Glutamatergic neuron (in vitro differentiated cells): ENCODE data around the gene TTC9B. TPM values are rescaled to one million over a fixed set of nuclear protein-coding genes. Genes with fewer than 3 reads are reported as not detected.

Experiments
- DNase-seq: peaks from one replicate; pipeline ENCODE4 v3.0.0; 2022
- H3K27ac Mint-ChIP-seq: one replicate; pipeline ENCODE4 v1.8.0; 2020; ENCODE audit warnings: mild to moderate bottlenecking, mixed read lengths, inconsistent platforms; ENCODE audit not compliant: unreplicated experiment
- H3K27me3 Mint-ChIP-seq: one replicate; pipeline ENCODE4 v1.8.0; 2020; ENCODE audit warnings: mild to moderate bottlenecking, moderate library complexity, mixed read lengths, inconsistent platforms; ENCODE audit not compliant: unreplicated experiment
- H3K36me3 Mint-ChIP-seq: one replicate; pipeline ENCODE4 v1.8.0; 2020; ENCODE audit warnings: mild to moderate bottlenecking, mixed read lengths, inconsistent platforms; ENCODE audit not compliant: unreplicated experiment
- H3K4me1 Mint-ChIP-seq: one replicate; pipeline ENCODE4 v1.8.0; 2020; ENCODE audit warnings: mild to moderate bottlenecking, low read depth, mixed read lengths, inconsistent platforms; ENCODE audit not compliant: unreplicated experiment
- H3K4me3 Mint-ChIP-seq: one replicate; pipeline ENCODE4 v1.8.0; 2020; ENCODE audit warnings: mild to moderate bottlenecking, mixed read lengths, inconsistent platforms; ENCODE audit not compliant: unreplicated experiment
- H3K9me3 Mint-ChIP-seq: one replicate; pipeline ENCODE4 v1.8.0; 2020; ENCODE audit warnings: mild to moderate bottlenecking, moderate library complexity, mixed read lengths, inconsistent platforms; ENCODE audit not compliant: unreplicated experiment
- CTCF ChIP-seq: fragments of 200-600 bp; sonication (generic); IDR thresholded peaks from one replicate; pipeline ENCODE4 v1.5.0; 2021; ENCODE audit not compliant: partially characterized antibody, unreplicated experiment
- total RNA-seq: library from RNA; stranded (reverse); fragmentation: NEBNext Ultra II Directional; extraction: Animal tissue kit (Norgen Biotek cat#: 25700); gene quantifications from one replicate; pipeline ENCODE4 v1.2.1, GENCODE V29; 2021; ENCODE audit not compliant: unreplicated experiment

Gene TTC9B
- total RNA-seq, 1 donor from 2014 or later, result 19.5 TPM

DNA sequence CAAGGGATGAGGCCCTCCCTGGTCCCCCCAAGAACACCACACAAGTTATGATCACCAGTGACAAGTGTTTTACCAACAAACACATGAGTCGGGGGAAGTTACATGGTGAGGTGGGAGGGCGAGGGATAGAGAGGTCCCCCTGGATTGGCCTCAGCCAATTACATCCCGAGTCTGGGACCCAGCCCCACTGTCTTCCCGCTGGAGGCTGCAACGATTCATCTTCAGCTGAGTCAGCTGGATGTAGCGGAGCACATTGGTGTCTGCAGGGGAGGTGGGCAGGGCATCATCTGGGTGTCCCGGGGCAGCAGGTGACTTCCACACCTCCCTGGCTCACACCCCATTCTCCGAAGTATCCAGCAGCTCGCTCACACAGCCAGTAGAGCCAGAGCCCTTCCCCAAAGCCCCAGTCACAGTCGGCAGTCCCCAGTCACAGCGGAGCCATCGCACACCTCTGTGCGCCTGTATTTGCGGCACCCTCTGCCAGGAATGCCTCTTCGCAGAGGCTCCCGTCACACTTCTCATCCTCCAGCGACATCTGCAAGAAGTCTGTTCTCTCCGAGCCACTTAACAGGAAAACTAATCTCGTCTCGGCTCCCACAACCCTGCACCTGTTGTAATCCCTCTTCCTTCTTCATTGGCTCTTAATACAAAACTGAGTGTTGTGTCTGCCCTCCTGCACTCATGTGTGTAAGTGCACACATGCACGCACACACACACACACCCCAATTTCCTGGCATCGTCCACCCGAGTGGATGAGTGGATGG lies 2.0 kb downstream of the TTC9B start:
- no peak for DNase-seq
- Mint-ChIP-seq H3K9me3 (peaks cover 5% of the 10 kb centered on the region), H3K4me3 (peak overlapping the region; percentile 47), H3K27me3 (peaks cover 25% of the 10 kb centered on the region), H3K27ac (no peak overlapping the region), H3K4me1 (peaks cover 1% of the 10 kb centered on the region), H3K36me3 (no peaks in the 10 kb centered on the region)
- no peak for TF ChIP-seq CTCF

DNA sequence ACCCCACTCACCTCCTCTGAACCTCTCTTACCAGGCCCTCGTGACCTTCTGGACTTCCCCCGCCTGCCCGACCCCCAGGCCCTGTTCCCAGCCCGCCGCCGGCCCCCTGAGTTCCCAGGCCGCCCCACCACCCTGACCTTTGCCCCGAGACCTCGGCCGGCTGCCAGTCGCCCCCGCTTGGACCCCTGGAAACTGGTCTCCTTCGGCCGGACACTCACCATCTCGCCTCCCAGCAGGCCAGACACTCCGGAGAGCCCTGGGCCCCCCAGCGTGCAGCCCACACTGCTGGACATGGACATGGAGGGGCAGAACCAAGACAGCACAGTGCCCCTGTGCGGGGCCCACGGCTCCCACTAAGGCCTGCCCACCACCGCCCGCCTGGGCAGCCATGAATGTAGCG lies 3.2 kb downstream of the TTC9B start:
- Mint-ChIP-seq H3K9me3 (peaks cover 8% of the 10 kb centered on the region), H3K27ac (no peak overlapping the region), H3K27me3 (peaks cover 19% of the 10 kb centered on the region), H3K4me1 (peaks cover 1% of the 10 kb centered on the region), H3K36me3 (no peaks in the 10 kb centered on the region), H3K4me3 (no peak overlapping the region)
- TF ChIP-seq CTCF, result no peak
- DNase-seq, result no peak

DNA sequence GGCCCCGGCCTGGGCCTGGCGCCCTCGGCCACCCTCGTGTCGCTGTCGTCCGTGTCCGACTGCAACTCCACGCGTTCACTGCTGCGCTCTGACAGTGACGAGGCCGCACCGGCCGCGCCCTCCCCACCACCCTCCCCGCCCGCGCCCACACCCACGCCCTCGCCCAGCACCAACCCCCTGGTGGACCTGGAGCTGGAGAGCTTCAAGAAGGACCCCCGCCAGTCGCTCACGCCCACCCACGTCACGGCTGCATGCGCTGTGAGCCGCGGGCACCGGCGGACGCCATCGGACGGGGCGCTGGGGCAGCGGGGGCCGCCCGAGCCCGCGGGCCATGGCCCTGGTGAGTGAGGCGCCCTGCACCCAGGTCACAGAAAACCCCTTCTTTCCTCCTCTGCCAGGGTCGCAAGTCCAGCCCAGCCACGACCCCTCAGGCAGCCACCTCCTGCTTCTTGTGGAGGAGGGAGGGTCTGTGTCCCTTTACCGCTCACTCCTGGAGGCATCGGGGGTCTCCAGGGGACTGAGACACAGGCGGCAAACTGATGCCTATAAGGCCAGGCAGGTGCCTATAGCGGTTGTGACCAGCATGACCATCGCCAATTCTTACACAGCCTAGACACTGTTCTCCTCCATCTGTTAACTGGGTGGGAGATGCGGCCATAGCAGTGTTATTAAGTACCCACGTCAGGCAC lies 4.2 kb downstream of the TTC9B start:
- H3K4me3 Mint-ChIP-seq, result no peak overlapping the region
- TF ChIP-seq CTCF, result no peak
- peaks cover 1% of the 10 kb centered on the region for H3K4me1 Mint-ChIP-seq
- peaks cover 18% of the 10 kb centered on the region for H3K27me3 Mint-ChIP-seq
- peaks cover 6% of the 10 kb centered on the region for H3K9me3 Mint-ChIP-seq
- no peak for DNase-seq
- no peaks in the 10 kb centered on the region for H3K36me3 Mint-ChIP-seq
- no peak overlapping the region for H3K27ac Mint-ChIP-seq

GRCh38 chr19:40213251-40213829 lies 4.8 kb downstream of the TTC9B start:
- no peaks in the 10 kb centered on the region for H3K36me3 Mint-ChIP-seq
- no peak for TF ChIP-seq CTCF
- H3K27ac Mint-ChIP-seq, result no peak overlapping the region
- peaks cover 11% of the 10 kb centered on the region for H3K27me3 Mint-ChIP-seq
- no peaks in the 10 kb centered on the region for H3K4me1 Mint-ChIP-seq
- peaks cover 5% of the 10 kb centered on the region for H3K9me3 Mint-ChIP-seq
- H3K4me3 Mint-ChIP-seq, result no peak overlapping the region
- DNase-seq, result no peak

DNA sequence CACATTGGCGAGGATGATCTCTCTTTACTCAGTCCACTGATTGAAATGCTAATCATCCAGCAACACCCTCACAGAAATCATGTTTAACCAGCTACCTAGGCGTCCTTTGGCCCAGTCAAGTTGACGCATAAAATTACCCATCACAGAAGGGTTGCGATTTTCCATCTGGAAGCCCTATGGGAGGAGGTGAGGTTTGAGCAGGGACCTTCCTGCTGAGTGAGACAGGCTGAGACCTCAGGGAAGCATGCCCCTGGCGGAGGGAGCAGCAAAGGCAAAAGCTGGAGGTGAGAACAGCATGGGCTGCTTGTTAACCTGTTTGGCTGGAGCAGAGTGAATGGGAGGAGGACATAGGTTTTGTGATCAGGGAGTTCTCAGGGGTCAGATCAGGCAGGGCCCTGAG lies 7.3 kb downstream of the TTC9B start:
- Mint-ChIP-seq H3K9me3 (peaks cover 5% of the 10 kb centered on the region), H3K4me1 (no peaks in the 10 kb centered on the region), H3K27me3 (peaks cover 3% of the 10 kb centered on the region), H3K4me3 (no peak overlapping the region), H3K36me3 (no peaks in the 10 kb centered on the region), H3K27ac (no peak overlapping the region)
- TF ChIP-seq CTCF, result no peak
- no peak for DNase-seq
